ACC112 (cell line): ENCODE results near the gene ZSWIM3.

Experiments used
- H2AFZ ChIP-seq: fragments of 200-600 bp; sonication (generic); one replicate; pipeline ENCODE4 v1.6.0; 2017; ENCODE audit warnings: antibody characterized with exemption, low read length; ENCODE audit not compliant: unreplicated experiment
- H3K27ac ChIP-seq: fragments of 200-600 bp; sonication (generic); 2 replicates; pipeline ENCODE4 v1.5.1; 2014; ENCODE audit warnings: low read depth, mild to moderate bottlenecking, antibody characterized with exemption, low read length, moderate library complexity
- H3K27me3 ChIP-seq: fragments of 200-600 bp; sonication (generic); 2 replicates; pipeline ENCODE4 v1.6.1; 2014; ENCODE audit warnings: mild to moderate bottlenecking, antibody characterized with exemption, low read length, moderate library complexity, mixed read lengths; ENCODE audit not compliant: insufficient read depth
- H3K36me3 ChIP-seq: fragments of 200-600 bp; sonication (generic); 2 replicates; pipeline ENCODE4 v1.6.1; 2016; ENCODE audit warnings: mild to moderate bottlenecking, antibody characterized with exemption, low read length, moderate library complexity, mixed read lengths; ENCODE audit not compliant: insufficient read depth
- H3K4me1 ChIP-seq: fragments of 200-600 bp; sonication (generic); one replicate; pipeline ENCODE4 v1.6.1; 2016; ENCODE audit warnings: low read length, mixed read lengths; ENCODE audit not compliant: insufficient read depth, unreplicated experiment, control insufficient read depth
- H3K4me3 ChIP-seq: fragments of 200-600 bp; sonication (generic); 2 replicates; pipeline ENCODE4 v1.5.1; 2014; ENCODE audit warnings: mild to moderate bottlenecking, low read depth, low read length
- H3K79me2 ChIP-seq: fragments of 200-600 bp; sonication (generic); one replicate; pipeline ENCODE4 v1.6.0; 2016; ENCODE audit warnings: low read length; ENCODE audit not compliant: control insufficient read depth, unreplicated experiment, insufficient read depth

Gene ZSWIM3

DNA sequence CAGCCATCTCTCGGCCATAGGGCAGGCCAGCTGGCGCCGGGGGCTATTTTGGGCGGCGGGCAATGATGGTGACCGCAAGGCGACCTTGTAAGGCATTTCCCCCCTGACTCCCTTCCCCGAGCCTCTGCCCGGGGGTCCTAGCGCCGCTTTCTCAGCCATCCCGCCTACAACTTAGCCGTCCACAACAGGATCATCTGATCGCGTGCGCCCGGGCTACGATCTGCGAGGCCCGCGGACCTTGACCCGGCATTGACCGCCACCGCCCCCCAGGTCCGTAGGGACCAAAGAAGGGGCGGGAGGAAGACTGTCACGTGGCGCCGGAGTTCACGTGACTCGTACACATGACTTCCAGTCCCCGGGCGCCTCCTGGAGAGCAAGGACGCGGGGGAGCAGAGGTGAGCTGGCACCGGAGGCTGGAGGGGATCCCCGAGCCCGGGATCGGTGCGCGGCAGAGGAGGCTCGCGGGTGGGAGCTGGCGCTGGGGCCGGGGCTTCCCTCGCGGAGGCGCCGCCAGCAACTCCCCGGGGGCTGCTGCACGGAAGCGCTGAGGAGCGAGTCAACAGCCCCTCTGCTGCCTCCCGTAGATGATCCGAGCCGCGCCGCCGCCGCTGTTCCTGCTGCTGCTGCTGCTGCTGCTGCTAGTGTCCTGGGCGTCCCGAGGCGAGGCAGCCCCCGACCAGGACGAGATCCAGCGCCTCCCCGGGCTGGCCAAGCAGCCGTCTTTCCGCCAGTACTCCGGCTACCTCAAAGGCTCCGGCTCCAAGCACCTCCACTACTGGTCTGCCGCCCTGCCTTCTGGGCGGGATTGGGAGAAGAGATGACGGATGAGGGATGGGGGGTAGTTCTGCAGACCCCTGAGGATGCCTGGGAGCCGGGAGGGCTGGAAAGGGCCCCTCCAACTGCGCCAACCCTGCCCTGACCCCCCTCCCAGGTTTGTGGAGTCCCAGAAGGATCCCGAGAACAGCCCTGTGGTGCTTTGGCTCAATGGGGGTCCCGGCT lies 33.9 kb downstream of the ZSWIM3 start, which contains the start of the genes CTSA and NEURL2:
TSS of gene CTSA (plus strand) at position 351 of the 999 bp plus-strand sequence. CDS start at position 585, 234 bp downstream.
TSS of gene NEURL2 (minus strand) at position 224 of the 999 bp plus-strand sequence. CDS start at position 7, 217 bp downstream.
- Histone ChIP-seq H3K27me3 (no peaks in the 10 kb centered on the region), H3K36me3 (no peaks in the 10 kb centered on the region), H2AFZ (peak within 1 kb of the TSS; percentile 79), H3K4me3 (peak within 1 kb of the TSS; percentile 81), H3K4me1 (peaks cover 8% of the 10 kb centered on the region), H3K79me2 (peaks cover 5% of the 10 kb centered on the region), H3K27ac (peak within 1 kb of the TSS; percentile 39; the same call in 1 of the 2 replicates)

DNA sequence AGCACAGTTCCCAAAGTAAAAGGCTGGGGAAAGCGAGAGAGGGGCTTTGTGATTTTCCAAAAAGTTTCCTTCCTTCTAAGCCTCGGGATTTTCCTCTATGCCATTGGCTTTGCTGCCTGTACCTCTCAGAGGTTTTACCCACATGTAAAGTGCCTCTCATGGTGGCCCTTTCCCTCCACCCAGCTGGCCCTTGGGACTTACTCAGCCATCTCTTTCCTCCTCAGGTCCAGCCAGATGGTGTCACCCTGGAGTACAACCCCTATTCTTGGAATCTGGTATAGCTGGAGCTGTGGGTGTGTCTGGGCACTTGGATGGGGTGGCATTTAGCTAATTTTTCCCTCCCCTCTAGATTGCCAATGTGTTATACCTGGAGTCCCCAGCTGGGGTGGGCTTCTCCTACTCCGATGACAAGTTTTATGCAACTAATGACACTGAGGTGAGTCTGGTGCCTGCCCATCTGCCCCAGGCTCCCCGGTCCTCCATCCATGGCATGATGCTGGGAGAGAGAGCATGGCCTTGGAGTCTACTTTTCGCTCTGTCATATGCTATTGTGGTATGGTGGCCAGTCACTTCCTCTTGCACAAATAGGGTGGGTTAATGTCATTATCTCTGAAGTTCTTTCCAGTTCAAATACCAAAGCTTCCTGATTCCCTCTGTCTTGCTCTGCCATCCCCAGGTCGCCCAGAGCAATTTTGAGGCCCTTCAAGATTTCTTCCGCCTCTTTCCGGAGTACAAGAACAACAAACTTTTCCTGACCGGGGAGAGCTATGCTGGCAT lies 34.8 kb downstream of the ZSWIM3 start:
- Histone ChIP-seq H3K27ac (peak overlapping the region; percentile 2; the same call in 1 of the 2 replicates), H2AFZ (no peak overlapping the region)

DNA sequence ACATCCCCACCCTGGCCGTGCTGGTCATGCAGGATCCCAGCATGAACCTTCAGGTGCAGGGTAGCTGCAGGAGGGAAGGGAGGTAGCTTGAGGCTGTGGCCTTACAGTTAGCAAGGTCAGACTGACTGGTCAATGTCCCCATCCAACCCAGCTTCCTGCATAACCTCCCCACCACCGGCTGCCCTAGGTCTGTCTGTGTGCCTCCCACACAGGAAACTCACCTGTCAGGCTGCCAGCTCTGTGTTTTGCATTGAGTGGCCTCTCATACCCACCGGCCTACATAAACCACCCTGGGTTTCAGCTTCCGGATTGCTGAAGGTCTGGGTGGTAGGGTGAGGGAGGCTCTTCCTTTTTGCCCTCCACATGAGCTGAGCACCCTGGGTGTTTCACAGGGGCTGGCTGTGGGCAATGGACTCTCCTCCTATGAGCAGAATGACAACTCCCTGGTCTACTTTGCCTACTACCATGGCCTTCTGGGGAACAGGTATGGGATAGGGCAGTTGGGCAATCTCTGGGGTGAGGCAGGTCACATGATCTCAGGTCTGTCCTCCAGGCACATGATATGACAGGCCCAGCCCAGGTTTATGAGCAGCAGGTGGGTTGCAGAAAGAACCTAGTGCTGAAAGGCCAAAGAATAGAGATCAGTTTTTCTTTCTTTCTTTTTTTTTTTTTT lies 35.5 kb downstream of the ZSWIM3 start:
- Histone ChIP-seq H3K36me3 (peaks cover 6% of the 10 kb centered on the region; the same call in 1 of the 2 replicates), H2AFZ (no peak overlapping the region), H3K79me2 (peaks cover 5% of the 10 kb centered on the region), H3K4me3 (no peak overlapping the region), H3K4me1 (peaks cover 8% of the 10 kb centered on the region), H3K27me3 (no peaks in the 10 kb centered on the region), H3K27ac (no peak overlapping the region)

More for the DNA sequence above, 34.8 kb downstream of the ZSWIM3 start:
- Histone ChIP-seq H3K36me3 (peaks cover 6% of the 10 kb centered on the region; the same call in 1 of the 2 replicates), H3K4me3 (peak overlapping the region; percentile 81), H3K4me1 (peaks cover 8% of the 10 kb centered on the region), H3K79me2 (peaks cover 5% of the 10 kb centered on the region), H3K27me3 (no peaks in the 10 kb centered on the region)

DNA sequence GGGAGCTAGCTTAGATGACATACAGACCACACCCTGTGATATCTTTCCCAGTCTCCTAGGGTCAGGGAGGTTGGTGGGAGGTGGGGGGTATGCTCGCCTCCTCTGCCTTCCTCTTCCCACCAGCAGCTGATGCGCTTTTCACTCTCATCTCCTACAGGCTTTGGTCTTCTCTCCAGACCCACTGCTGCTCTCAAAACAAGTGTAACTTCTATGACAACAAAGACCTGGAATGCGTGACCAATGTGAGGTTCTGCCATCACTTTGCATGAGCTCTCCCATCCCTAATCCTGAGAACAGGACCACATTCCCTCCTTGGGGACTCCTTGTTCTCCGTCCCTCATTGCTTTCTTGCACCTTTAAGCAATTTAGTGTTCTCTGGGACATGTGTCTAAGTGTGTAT lies 36.4 kb downstream of the ZSWIM3 start:
- no peaks in the 10 kb centered on the region for H3K27me3 ChIP-seq
- H3K36me3 ChIP-seq, result peaks cover 6% of the 10 kb centered on the region; the same call in 1 of the 2 replicates
- peaks cover 5% of the 10 kb centered on the region for H3K79me2 ChIP-seq
- H3K4me3 ChIP-seq, result no peak overlapping the region
- H2AFZ ChIP-seq, result no peak overlapping the region
- peaks cover 8% of the 10 kb centered on the region for H3K4me1 ChIP-seq
- no peak overlapping the region for H3K27ac ChIP-seq

DNA sequence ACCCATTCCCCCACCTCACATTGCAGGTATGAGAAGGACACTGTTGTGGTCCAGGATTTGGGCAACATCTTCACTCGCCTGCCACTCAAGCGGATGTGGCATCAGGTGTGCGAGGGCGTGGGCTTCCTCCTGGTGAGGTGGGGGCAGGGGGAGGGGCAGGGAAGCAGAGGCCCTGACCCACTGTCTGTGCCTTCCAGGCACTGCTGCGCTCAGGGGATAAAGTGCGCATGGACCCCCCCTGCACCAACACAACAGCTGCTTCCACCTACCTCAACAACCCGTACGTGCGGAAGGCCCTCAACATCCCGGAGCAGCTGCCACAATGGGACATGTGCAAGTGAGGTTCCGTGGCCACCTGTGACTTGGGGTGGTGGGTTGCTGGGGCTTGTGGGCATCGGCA lies 37.4 kb downstream of the ZSWIM3 start:
- Histone ChIP-seq H3K4me3 (no peak overlapping the region), H2AFZ (no peak overlapping the region), H3K27ac (no peak overlapping the region), H3K79me2 (peaks cover 5% of the 10 kb centered on the region), H3K36me3 (peaks cover 6% of the 10 kb centered on the region; the same call in 1 of the 2 replicates), H3K4me1 (peaks cover 8% of the 10 kb centered on the region), H3K27me3 (no peaks in the 10 kb centered on the region)

DNA sequence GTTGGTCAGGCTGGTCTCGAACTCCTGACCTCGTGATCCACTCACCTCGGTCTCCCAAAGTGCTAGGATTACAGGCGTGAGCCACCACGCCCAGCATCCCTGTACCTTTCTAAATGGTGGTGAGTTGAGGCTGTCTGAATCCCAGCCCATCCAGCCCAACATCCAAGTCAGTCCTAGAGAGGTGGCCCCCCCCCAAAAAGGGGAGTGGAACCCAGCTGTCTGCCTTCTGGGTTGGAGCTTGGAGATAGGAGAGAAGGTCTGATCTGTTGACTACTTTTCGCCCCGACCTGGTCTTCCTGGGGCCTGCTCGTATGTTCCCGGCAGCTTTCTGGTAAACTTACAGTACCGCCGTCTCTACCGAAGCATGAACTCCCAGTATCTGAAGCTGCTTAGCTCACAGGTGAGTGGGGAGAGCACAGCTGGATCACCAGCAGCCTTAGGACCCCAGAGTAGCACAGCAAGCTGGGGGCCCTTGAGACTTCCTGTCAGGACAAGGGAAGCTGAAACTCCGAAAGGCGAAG lies 39.3 kb downstream of the ZSWIM3 start:
- Histone ChIP-seq H3K79me2 (peaks cover 4% of the 10 kb centered on the region), H3K4me3 (no peak overlapping the region), H3K36me3 (peaks cover 6% of the 10 kb centered on the region; the same call in 1 of the 2 replicates), H3K4me1 (peaks cover 8% of the 10 kb centered on the region), H2AFZ (no peak overlapping the region), H3K27ac (no peak overlapping the region), H3K27me3 (no peaks in the 10 kb centered on the region)

DNA sequence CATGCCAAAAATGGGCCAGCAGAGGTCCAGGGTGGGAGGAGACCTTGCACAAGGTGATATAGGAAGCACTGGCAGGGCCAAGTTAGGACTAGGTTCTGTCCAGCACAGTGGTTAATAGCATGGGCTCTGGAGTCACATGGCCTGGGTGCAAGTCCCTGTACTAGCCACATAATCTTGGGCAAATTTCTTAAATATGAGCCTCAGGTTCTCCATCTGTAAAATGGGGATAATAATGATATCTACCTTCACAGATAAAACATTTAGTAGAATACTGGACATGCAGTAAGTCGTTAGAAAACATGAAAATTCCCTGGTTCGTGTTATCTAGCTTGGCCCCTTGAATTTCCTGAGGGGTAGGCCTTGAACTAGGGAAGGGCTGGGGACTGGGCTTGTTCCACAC lies 39.9 kb downstream of the ZSWIM3 start:
- no peaks in the 10 kb centered on the region for H3K27me3 ChIP-seq
- H3K79me2 ChIP-seq, result no peaks in the 10 kb centered on the region
- no peak overlapping the region for H3K27ac ChIP-seq
- no peak overlapping the region for H2AFZ ChIP-seq
- H3K36me3 ChIP-seq, result peaks cover 6% of the 10 kb centered on the region; the same call in 1 of the 2 replicates
- peaks cover 4% of the 10 kb centered on the region for H3K4me1 ChIP-seq
- no peak overlapping the region for H3K4me3 ChIP-seq

DNA sequence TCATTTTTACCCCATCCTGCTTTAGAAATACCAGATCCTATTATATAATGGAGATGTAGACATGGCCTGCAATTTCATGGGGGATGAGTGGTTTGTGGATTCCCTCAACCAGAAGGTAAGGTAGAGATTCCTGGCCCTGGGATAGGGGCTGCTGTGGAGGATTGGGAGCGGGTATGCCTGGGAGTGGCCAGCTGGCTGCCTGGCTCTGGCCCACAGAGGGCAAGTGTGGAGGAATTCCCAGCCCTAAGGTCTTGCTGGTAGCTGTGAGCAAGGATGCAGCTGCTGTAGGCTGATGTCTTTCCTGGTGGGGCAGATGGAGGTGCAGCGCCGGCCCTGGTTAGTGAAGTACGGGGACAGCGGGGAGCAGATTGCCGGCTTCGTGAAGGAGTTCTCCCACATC lies 40.3 kb downstream of the ZSWIM3 start:
- Histone ChIP-seq H3K4me1 (peaks cover under 1% of the 10 kb centered on the region), H3K79me2 (no peaks in the 10 kb centered on the region), H3K36me3 (peaks cover 6% of the 10 kb centered on the region; the same call in 1 of the 2 replicates)

DNA sequence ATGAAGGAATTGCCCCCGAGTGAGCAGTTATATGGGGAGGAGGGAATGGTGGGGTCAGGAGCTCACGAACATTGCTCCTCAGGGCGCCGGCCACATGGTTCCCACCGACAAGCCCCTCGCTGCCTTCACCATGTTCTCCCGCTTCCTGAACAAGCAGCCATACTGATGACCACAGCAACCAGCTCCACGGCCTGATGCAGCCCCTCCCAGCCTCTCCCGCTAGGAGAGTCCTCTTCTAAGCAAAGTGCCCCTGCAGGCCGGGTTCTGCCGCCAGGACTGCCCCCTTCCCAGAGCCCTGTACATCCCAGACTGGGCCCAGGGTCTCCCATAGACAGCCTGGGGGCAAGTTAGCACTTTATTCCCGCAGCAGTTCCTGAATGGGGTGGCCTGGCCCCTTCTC lies 40.9 kb downstream of the ZSWIM3 start:
- Histone ChIP-seq H3K27me3 (no peaks in the 10 kb centered on the region), H3K36me3 (peaks cover 6% of the 10 kb centered on the region; the same call in 1 of the 2 replicates)

More for the DNA sequence above, 40.3 kb downstream of the ZSWIM3 start:
- H2AFZ ChIP-seq, result no peak overlapping the region
- no peak overlapping the region for H3K27ac ChIP-seq
- H3K4me3 ChIP-seq, result no peak overlapping the region
- H3K27me3 ChIP-seq, result no peaks in the 10 kb centered on the region

More for the DNA sequence above, 40.9 kb downstream of the ZSWIM3 start:
- H3K79me2 ChIP-seq, result no peaks in the 10 kb centered on the region
- no peak overlapping the region for H2AFZ ChIP-seq
- no peaks in the 10 kb centered on the region for H3K4me1 ChIP-seq
- no peak overlapping the region for H3K27ac ChIP-seq
- no peak overlapping the region for H3K4me3 ChIP-seq
